Thyroid gland (tissue), 4 donors: Measurements from ENCODE around the gene COL24A1.

Experiments used
- POLR2A ChIP-seq, 2 donors: fragments of 450-650 bp; IDR thresholded peaks; one replicate each; pipeline ENCODE4 v1.6.1; 2017; ENCODE audit warnings: antibody characterized with exemption in 2 of 2, mild to moderate bottlenecking in 2 of 2, moderate library complexity in 1 of 2
- TF ChIP-seq, protein P1 (sequence below), 6 experiments: fragments of 200-600 bp in 3 of 6; fragments of 450-650 bp in 3 of 6; sonication (generic) in 3 of 6; IDR thresholded peaks; one replicate each; pipeline ENCODE4 v1.5.1; 2016 to 2019; ENCODE audit warnings: antibody characterized with exemption in 6 of 6, mild to moderate bottlenecking in 2 of 6, inconsistent platforms in 1 of 6, moderate library complexity in 1 of 6

- no peak for TF ChIP-seq POLR2A (IDR thresholded peaks at IDR 0.05)
- TF ChIP-seq, protein P1, sequence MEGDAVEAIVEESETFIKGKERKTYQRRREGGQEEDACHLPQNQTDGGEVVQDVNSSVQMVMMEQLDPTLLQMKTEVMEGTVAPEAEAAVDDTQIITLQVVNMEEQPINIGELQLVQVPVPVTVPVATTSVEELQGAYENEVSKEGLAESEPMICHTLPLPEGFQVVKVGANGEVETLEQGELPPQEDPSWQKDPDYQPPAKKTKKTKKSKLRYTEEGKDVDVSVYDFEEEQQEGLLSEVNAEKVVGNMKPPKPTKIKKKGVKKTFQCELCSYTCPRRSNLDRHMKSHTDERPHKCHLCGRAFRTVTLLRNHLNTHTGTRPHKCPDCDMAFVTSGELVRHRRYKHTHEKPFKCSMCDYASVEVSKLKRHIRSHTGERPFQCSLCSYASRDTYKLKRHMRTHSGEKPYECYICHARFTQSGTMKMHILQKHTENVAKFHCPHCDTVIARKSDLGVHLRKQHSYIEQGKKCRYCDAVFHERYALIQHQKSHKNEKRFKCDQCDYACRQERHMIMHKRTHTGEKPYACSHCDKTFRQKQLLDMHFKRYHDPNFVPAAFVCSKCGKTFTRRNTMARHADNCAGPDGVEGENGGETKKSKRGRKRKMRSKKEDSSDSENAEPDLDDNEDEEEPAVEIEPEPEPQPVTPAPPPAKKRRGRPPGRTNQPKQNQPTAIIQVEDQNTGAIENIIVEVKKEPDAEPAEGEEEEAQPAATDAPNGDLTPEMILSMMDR (IDR thresholded peaks at IDR 0.05) = no peak
These were observed 204.1 kb downstream of the COL24A1 start for GRCh38 chr1:85952460-85952859.
